ENCODE data around the gene KDM5A.

GRCh38 chr12:414859-415258, 25.7 kb upstream of the KDM5A start:
- no peak for TF ChIP-seq SPI1 (IDR thresholded peaks at IDR 0.05; ENCODE audit: borderline replicate concordance, low read depth)
- TF ChIP-seq CTCF (IDR thresholded peaks at IDR 0.05; ENCODE audit: insufficient read depth, low read length), result no peak
- TF ChIP-seq POLR2AphosphoS5 (IDR thresholded peaks at IDR 0.05; ENCODE audit: low read depth), result no peak
- TF ChIP-seq GABPA (IDR thresholded peaks at IDR 0.05; ENCODE audit: low read depth), result no peak
- no peak for TF ChIP-seq REST (IDR thresholded peaks at IDR 0.05; ENCODE audit: insufficient replicate concordance, low read depth)

All from HL-60 (cell line).